ENCODE measurements around the gene MIGA2. TPM values are rescaled to one million over a fixed set of nuclear protein-coding genes. Genes with fewer than 3 reads are reported as not detected.

The MIGA2 gene
- total RNA-seq, 6 experiments from 2014 or later: 9.1 to 16.4 (median 10.8) TPM

DNA sequence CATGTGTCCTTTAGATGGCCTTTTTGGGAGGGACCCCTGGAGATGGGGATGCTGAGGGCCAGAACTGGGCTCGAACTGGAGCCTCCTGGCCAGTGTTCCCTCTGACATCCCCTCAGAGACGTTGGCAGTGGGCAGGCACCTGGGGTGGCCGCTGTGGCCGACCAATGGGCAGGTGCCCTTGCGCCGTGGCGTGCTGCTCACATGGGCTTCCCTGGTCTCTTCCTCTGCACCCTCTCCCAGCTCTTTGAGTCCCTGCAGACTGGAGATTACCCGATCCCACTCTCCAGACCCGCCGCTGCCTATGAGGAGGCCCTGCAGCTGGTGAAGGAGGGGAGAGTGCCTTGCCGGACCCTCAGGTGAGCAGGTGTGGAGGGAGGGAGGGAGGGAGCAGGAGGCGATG, 24.6 kb downstream of the MIGA2 start:
- no peak overlapping the region for H3K27ac ChIP-seq
- H3K4me3 ChIP-seq: no peak overlapping the region
- H3K4me1 ChIP-seq: peaks cover 0 to 22% (median 8%) of the 10 kb centered on the region in 4 donors
- H3K9me3 ChIP-seq: no peaks in the 10 kb centered on the region
- H3K36me3 ChIP-seq: peaks cover 0 to 28% (median 0%) of the 10 kb centered on the region in 4 donors
- WGBS (ENCODE audit: insufficient coverage, low coverage, low lambda C conversion rate, missing lambda C conversion rate): 100% methylated on average over 1 of the region's 12 CpGs
- ATAC-seq: no peak
- TF ChIP-seq, protein P1, sequence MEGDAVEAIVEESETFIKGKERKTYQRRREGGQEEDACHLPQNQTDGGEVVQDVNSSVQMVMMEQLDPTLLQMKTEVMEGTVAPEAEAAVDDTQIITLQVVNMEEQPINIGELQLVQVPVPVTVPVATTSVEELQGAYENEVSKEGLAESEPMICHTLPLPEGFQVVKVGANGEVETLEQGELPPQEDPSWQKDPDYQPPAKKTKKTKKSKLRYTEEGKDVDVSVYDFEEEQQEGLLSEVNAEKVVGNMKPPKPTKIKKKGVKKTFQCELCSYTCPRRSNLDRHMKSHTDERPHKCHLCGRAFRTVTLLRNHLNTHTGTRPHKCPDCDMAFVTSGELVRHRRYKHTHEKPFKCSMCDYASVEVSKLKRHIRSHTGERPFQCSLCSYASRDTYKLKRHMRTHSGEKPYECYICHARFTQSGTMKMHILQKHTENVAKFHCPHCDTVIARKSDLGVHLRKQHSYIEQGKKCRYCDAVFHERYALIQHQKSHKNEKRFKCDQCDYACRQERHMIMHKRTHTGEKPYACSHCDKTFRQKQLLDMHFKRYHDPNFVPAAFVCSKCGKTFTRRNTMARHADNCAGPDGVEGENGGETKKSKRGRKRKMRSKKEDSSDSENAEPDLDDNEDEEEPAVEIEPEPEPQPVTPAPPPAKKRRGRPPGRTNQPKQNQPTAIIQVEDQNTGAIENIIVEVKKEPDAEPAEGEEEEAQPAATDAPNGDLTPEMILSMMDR (IDR thresholded peaks at IDR 0.05): no peak
- no peak for TF ChIP-seq POLR2A (IDR thresholded peaks at IDR 0.05)
- intact Hi-C loops (cut with DNase I): no loop called here
- no peak for DNase-seq
- H3K27me3 ChIP-seq: no peaks in the 10 kb centered on the region

DNA sequence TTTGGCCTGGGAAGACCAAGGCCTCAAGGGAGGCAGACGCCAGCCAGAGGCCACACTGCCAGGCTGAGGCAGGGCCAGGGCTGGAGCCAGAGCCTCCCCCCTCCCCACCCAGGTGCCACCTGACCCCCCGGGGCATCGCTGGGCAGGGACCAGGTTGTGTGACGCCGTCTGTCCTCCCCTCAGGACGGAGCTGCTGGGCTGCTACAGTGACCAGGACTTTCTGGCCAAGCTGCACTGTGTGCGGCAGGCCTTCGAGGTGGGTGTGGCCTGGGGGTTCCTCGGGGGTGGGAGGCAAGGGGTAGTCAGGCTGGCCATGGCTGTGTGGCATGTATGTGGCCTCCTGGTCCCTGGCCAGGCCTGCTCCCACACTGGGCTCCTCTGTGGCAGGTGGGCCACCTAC, 26.6 kb downstream of the MIGA2 start:
- ATAC-seq: no peak
- H3K36me3 ChIP-seq: peaks cover 0 to 22% (median 0%) of the 10 kb centered on the region in 4 donors
- no CpG with 5 or more reads among the region's 9 CpGs for WGBS (ENCODE audit: insufficient coverage, low coverage, low lambda C conversion rate, missing lambda C conversion rate)

DNA sequence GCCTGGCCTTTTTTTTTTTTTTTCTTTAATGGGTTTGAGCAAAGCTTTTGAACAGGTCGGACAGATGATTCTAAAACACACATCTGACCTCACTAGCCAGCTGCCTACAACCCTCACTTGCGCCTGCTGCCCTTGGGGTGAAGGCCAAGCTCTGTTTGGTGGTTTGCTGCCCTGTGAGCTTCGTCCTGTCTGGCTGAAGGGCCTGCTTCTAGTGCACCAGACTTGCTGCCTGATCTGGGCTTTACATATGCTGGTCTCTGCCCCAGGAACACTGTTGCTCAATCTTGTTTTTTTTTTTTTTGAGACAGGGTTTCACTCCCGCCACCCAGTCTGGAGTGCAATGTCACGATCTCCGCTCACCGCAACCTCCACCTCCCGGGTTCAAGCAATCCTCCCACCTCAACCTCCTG, 28.1 kb downstream of the MIGA2 start:
- peak; percentile 79 to 87 (median 80) for ATAC-seq
- peak; percentile 47 for TF ChIP-seq POLR2A (IDR thresholded peaks at IDR 0.05)
- TF ChIP-seq, protein P1 (IDR thresholded peaks at IDR 0.05): no peak
- no peaks in the 10 kb centered on the region for H3K9me3 ChIP-seq
- 40% methylated on average over 7 of the region's 8 CpGs for WGBS (ENCODE audit: insufficient coverage, low coverage, low lambda C conversion rate, missing lambda C conversion rate)
- no peaks in the 10 kb centered on the region for H3K27me3 ChIP-seq
- H3K27ac ChIP-seq: peak overlapping the region in 2 of 3 donors; percentile 62 to 68
- intact Hi-C loops (cut with DNase I): no loop called here
- H3K36me3 ChIP-seq: peaks cover 0 to 19% (median 0%) of the 10 kb centered on the region in 4 donors
- no peak overlapping the region for H3K4me3 ChIP-seq
- peaks cover 0 to 35% (median 16%) of the 10 kb centered on the region in 4 donors for H3K4me1 ChIP-seq
- peak; percentile 75 to 94 (median 94) for DNase-seq

More for the DNA sequence above, 26.6 kb downstream of the MIGA2 start:
- peak overlapping the region in 2 of 3 donors; percentile 40 to 50 for H3K27ac ChIP-seq
- DNase-seq: peak in 1 of 3 donors; percentile 47
- H3K27me3 ChIP-seq: no peaks in the 10 kb centered on the region
- H3K4me1 ChIP-seq: peaks cover 0 to 22% (median 10%) of the 10 kb centered on the region in 4 donors
- intact Hi-C loops (cut with DNase I): no loop called here
- TF ChIP-seq POLR2A (IDR thresholded peaks at IDR 0.05): no peak
- TF ChIP-seq, protein P1 (IDR thresholded peaks at IDR 0.05): no peak
- no peaks in the 10 kb centered on the region for H3K9me3 ChIP-seq
- H3K4me3 ChIP-seq: no peak overlapping the region

DNA sequence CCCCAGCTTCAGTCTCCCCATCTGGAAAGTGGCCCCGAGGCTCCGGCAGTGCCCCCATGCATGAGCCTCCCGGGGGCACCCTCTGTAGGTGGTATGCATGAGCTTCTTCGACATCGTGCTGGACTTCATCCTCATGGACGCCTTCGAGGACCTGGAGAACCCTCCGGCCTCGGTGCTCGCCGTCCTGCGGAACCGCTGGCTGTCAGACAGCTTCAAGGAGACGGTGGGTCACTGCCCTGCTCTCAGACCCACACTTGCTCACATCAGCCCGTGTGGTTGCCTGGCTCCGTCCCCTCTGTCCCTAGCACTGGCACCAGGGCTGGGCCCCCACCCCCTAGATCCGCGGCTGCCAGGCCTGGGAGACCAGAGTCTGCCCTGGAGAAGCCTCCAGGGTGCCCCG, 31.7 kb downstream of the MIGA2 start:
- intact Hi-C loops (cut with DNase I): no loop called here
- no CpG with 5 or more reads among the region's 19 CpGs for WGBS (ENCODE audit: insufficient coverage, low coverage, low lambda C conversion rate, missing lambda C conversion rate)

More for the DNA sequence above, 31.7 kb downstream of the MIGA2 start:
- H3K4me3 ChIP-seq: no peak overlapping the region
- H3K36me3 ChIP-seq: peaks cover 0 to 9% (median 0%) of the 10 kb centered on the region in 4 donors
- H3K9me3 ChIP-seq: no peaks in the 10 kb centered on the region
- DNase-seq (peak in 1 of 3 donors; percentile 42), ATAC-seq (no peak)
- peak overlapping the region in 1 of 3 donors; percentile 98 for H3K27ac ChIP-seq
- H3K27me3 ChIP-seq: no peaks in the 10 kb centered on the region
- H3K4me1 ChIP-seq: peaks cover 0 to 59% (median 26%) of the 10 kb centered on the region in 4 donors
- TF ChIP-seq, protein P1 (IDR thresholded peaks at IDR 0.05): no peak
- TF ChIP-seq POLR2A (IDR thresholded peaks at IDR 0.05): no peak
